ENCODE measurements around the gene RHBDL3. TPM values are rescaled to one million over a fixed set of nuclear protein-coding genes. Genes with fewer than 3 reads are reported as not detected.

The RHBDL3 gene
- total RNA-seq, 5 donors from 2014 or later (not counting 1 experiment from before 2014, with no cell fraction given) = 0.07 TPM; not detected in 4

DNA sequence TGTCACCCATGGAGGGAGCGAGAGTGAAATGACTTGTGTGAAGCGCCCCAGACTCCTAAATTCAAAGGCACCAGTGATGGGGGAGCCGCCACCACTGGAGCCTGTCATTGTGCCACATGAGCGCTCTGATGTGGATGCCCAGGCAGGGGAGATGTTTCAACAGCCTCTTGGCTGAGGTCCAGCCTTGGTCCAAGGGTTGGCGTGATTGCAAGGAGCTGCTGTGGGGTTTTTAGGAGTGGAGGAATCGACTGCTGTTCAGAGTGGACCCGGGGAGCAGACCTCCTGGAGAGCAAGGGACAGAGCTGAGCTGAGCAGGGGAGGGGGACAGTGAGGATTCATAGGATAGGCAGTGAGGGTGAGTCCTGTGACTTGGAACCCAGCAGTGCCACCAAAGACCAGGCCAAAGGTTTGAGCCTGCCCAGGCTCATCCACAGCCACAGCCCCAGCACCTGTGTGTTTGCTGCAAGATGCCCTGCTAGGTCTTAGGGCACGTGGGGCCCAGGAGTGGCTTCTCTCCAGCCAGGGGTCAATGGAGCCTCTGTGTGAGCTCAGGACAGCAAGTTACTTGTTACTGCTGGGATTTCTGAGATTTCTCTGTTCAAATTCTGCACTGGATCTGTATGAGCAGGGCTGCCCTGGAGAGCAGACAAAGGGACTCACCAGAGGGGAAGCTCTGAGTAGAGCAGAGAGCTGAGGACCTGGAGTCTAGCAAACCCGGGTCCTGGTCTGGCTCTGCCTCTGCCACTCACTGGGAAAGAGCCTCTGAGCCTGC is 20.3 kb downstream of the RHBDL3 start:
- Mint-ChIP-seq H3K36me3 (no peaks in the 10 kb centered on the region), H3K27me3 (peaks cover 12 to 14% of the 10 kb centered on the region in 2 donors), H3K27ac (no peak overlapping the region), H3K9me3 (no peaks in the 10 kb centered on the region), H3K4me1 (no peaks in the 10 kb centered on the region), H3K4me3 (no peak overlapping the region)
- ATAC-seq (replicated peaks in 1 of 4) (no peak), DNase-seq (no peak)
- ChIA-PET CTCF (no interaction called here), POLR2A (no interaction called here)
- no peaks in the 10 kb centered on the region for H3K4me1 ChIP-seq (ENCODE audit: control insufficient read depth in 1 of 2, extremely low read depth in 1 of 2, insufficient read depth in 2 of 2, low read length in 2 of 2)
- H3K9me3 ChIP-seq = no peaks in the 10 kb centered on the region
- WGBS (ENCODE audit: insufficient coverage) = 84% methylated on average over 8 of the region's 9 CpGs
- H3K27ac ChIP-seq (ENCODE audit: low read length) = no peak overlapping the region
- H3K36me3 ChIP-seq (ENCODE audit: control insufficient read depth in 2 of 2, extremely low read depth in 1 of 2, insufficient read depth in 1 of 2, low read length in 1 of 2) = no peaks in the 10 kb centered on the region
- H3K27me3 ChIP-seq (replicated peaks in 1 of 2; ENCODE audit: control insufficient read depth in 2 of 2, extremely low read depth in 1 of 2, insufficient read depth in 2 of 2, low read length in 1 of 2) = peaks cover 0 to 49% of the 10 kb centered on the region in 2 experiments
- H3K4me3 ChIP-seq (ENCODE audit: control insufficient read depth in 1 of 2, extremely low read depth in 1 of 2, low read length in 1 of 2) = no peak overlapping the region

DNA sequence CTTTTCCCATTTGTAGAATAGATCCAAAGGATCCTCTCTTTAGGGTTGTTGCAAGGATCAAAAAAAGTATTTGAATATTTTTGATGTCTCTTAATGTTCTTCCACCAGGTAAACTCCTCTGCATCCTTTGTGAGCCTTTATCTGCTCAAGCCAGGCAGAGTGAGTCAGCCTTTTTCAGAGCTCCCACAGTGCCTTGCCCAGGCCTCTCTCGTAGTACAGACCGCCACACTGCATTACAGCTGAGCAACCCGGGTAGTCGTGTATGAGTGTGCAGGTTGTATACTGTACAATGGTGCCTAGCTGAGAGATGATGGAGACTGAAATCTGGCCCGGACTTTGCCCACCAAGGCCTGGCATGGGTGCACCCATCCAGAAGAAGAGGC is 20.9 kb downstream of the RHBDL3 start:
- ChIA-PET CTCF (no interaction called here), POLR2A (no interaction called here)
- Histone ChIP-seq H3K36me3 (ENCODE audit: control insufficient read depth in 2 of 2, extremely low read depth in 1 of 2, insufficient read depth in 1 of 2, low read length in 1 of 2) (no peaks in the 10 kb centered on the region), H3K27me3 (replicated peaks in 1 of 2; ENCODE audit: control insufficient read depth in 2 of 2, extremely low read depth in 1 of 2, insufficient read depth in 2 of 2, low read length in 1 of 2) (peaks cover 0 to 43% of the 10 kb centered on the region in 2 experiments), H3K4me3 (ENCODE audit: control insufficient read depth in 1 of 2, extremely low read depth in 1 of 2, low read length in 1 of 2) (no peak overlapping the region), H3K4me1 (ENCODE audit: control insufficient read depth in 1 of 2, extremely low read depth in 1 of 2, insufficient read depth in 2 of 2, low read length in 2 of 2) (no peaks in the 10 kb centered on the region), H3K27ac (ENCODE audit: low read length) (no peak overlapping the region), H3K9me3 (no peaks in the 10 kb centered on the region)
- Mint-ChIP-seq H3K27ac (no peak overlapping the region), H3K4me1 (no peaks in the 10 kb centered on the region), H3K9me3 (no peaks in the 10 kb centered on the region), H3K36me3 (no peaks in the 10 kb centered on the region), H3K27me3 (peaks cover 12 to 14% of the 10 kb centered on the region in 2 donors), H3K4me3 (no peak overlapping the region)
- no peak for ATAC-seq (replicated peaks in 1 of 4)
- 47% methylated on average over 3 of the region's 5 CpGs for WGBS (ENCODE audit: insufficient coverage)
- DNase-seq = no peak

DNA sequence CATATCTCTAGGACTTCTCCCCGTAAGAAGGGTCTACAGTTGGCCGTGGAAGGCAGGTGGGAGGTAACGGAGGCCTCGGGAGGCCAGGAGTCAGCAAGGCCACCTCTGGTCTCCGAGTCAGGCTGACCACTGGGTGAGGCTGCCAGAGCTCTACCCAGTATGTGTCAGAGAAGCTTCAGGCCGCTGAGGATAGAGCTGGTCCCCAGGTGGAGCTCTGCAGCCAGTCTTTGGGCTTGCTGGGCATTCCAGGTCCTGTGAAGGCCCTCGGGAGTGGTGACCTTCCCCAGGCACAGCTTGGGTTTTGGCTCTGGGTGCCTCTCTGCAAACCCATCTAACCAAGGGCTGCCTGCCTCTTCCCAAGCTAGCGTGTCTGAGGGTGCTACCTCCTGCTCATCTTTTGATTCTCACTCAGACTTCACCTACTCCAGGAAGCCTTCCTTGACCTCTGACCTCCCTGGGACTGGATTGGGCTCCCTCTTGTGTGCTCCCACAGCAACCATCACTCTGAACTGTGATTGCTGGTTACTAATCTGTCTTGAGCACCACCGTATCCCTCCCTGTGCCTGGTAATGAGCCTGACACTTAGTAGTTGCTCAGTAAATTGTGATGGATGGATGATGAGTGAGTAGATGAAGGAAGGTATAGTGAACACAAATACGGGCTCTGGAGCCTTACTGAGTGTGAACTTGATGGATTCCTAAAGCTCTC is 22.3 kb downstream of the RHBDL3 start:
- H3K27me3 Mint-ChIP-seq = peaks cover 12 to 14% of the 10 kb centered on the region in 2 donors
- Histone ChIP-seq H3K36me3 (ENCODE audit: control insufficient read depth in 2 of 2, extremely low read depth in 1 of 2, insufficient read depth in 1 of 2, low read length in 1 of 2) (no peaks in the 10 kb centered on the region), H3K27ac (ENCODE audit: low read length) (no peak overlapping the region), H3K4me3 (ENCODE audit: control insufficient read depth in 1 of 2, extremely low read depth in 1 of 2, low read length in 1 of 2) (no peak overlapping the region), H3K27me3 (replicated peaks in 1 of 2; ENCODE audit: control insufficient read depth in 2 of 2, extremely low read depth in 1 of 2, insufficient read depth in 2 of 2, low read length in 1 of 2) (peaks cover 0 to 40% of the 10 kb centered on the region in 2 experiments), H3K4me1 (ENCODE audit: control insufficient read depth in 1 of 2, extremely low read depth in 1 of 2, insufficient read depth in 2 of 2, low read length in 2 of 2) (no peaks in the 10 kb centered on the region), H3K9me3 (no peaks in the 10 kb centered on the region)
- H3K9me3 Mint-ChIP-seq = no peaks in the 10 kb centered on the region
- 83% methylated on average over 8 of the region's 10 CpGs for WGBS (ENCODE audit: insufficient coverage)
- no peak overlapping the region for H3K4me3 Mint-ChIP-seq
- ChIA-PET CTCF (no interaction called here), POLR2A (no interaction called here)
- H3K36me3 Mint-ChIP-seq = no peaks in the 10 kb centered on the region
- H3K27ac Mint-ChIP-seq = no peak overlapping the region
- ATAC-seq (replicated peaks in 1 of 4) (no peak), DNase-seq (no peak)
- H3K4me1 Mint-ChIP-seq = no peaks in the 10 kb centered on the region

DNA sequence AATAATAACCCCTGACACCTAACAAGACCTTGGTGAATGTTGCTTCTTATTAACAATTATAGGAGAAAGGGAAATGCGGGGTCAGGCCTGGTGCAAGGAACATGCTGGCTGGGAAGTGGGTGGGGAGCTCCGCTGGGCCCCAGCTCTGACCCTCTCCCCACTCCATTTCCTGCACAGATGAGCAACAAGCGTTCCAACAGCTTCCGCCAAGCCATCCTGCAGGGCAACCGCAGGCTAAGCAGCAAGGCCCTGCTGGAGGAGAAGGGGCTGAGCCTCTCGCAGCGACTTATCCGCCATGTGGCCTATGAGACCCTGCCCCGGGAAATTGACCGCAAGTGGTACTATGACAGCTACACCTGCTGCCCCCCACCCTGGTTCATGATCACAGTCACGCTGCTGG is 23.0 kb downstream of the RHBDL3 start:
- 63% methylated on average over 8 of the region's 11 CpGs for WGBS (ENCODE audit: insufficient coverage)
- H3K36me3 ChIP-seq (ENCODE audit: control insufficient read depth in 2 of 2, extremely low read depth in 1 of 2, insufficient read depth in 1 of 2, low read length in 1 of 2) = no peaks in the 10 kb centered on the region
- H3K4me1 ChIP-seq (ENCODE audit: control insufficient read depth in 1 of 2, extremely low read depth in 1 of 2, insufficient read depth in 2 of 2, low read length in 2 of 2) = no peaks in the 10 kb centered on the region
- no peak for DNase-seq
- peaks cover 0 to 37% of the 10 kb centered on the region in 2 experiments for H3K27me3 ChIP-seq (replicated peaks in 1 of 2; ENCODE audit: control insufficient read depth in 2 of 2, extremely low read depth in 1 of 2, insufficient read depth in 2 of 2, low read length in 1 of 2)
- H3K36me3 Mint-ChIP-seq = no peaks in the 10 kb centered on the region
- H3K9me3 ChIP-seq = no peaks in the 10 kb centered on the region
- no peak overlapping the region for H3K4me3 Mint-ChIP-seq
- H3K9me3 Mint-ChIP-seq = no peaks in the 10 kb centered on the region
- POLR2A ChIA-PET = no interaction called here
- no peak overlapping the region for H3K4me3 ChIP-seq (ENCODE audit: control insufficient read depth in 1 of 2, extremely low read depth in 1 of 2, low read length in 1 of 2)
- no peaks in the 10 kb centered on the region for H3K4me1 Mint-ChIP-seq
- H3K27ac ChIP-seq (ENCODE audit: low read length) = no peak overlapping the region
- ATAC-seq (replicated peaks in 1 of 4) = no peak
- H3K27ac Mint-ChIP-seq = no peak overlapping the region
- peaks cover 10 to 12% of the 10 kb centered on the region in 2 donors for H3K27me3 Mint-ChIP-seq
- CTCF ChIA-PET = no interaction called here

DNA sequence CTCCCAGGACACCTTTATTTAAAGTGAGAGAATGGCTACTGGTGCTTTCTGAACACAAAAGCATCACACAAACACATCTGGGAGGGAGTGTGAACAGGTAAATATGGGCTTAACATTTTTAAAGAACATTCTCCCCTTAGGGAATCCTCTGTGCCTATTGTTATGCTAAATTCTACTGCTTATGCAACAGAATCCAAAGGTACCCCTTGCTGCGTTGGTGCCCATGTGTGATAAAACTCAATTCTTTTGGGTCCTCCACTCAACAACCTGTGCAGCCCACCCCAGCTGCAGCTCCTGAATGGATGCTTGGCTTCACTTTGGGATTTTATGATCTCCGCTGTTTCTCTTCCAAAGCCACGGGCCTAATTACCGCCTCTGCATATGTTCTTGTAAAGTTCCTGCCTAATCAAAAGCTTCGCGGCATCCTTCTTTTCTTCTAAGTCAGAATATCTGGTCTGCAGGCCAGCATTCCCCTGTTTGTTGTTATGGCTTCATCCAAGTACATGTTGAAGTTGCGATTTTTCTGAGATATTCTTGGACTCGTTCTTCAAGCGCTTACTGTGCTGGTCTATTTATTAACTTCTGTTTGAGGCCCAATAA is 23.9 kb downstream of the RHBDL3 start:
- WGBS (ENCODE audit: insufficient coverage) = 91% methylated on average over 6 of the region's 9 CpGs
- POLR2A ChIA-PET = no interaction called here
- CTCF ChIA-PET = no interaction called here
- ATAC-seq (replicated peaks in 1 of 4) = no peak
- Histone ChIP-seq H3K9me3 (no peaks in the 10 kb centered on the region), H3K36me3 (ENCODE audit: control insufficient read depth in 2 of 2, extremely low read depth in 1 of 2, insufficient read depth in 1 of 2, low read length in 1 of 2) (no peaks in the 10 kb centered on the region), H3K27ac (ENCODE audit: low read length) (no peak overlapping the region), H3K4me3 (ENCODE audit: control insufficient read depth in 1 of 2, extremely low read depth in 1 of 2, low read length in 1 of 2) (no peak overlapping the region), H3K4me1 (ENCODE audit: control insufficient read depth in 1 of 2, extremely low read depth in 1 of 2, insufficient read depth in 2 of 2, low read length in 2 of 2) (no peaks in the 10 kb centered on the region), H3K27me3 (replicated peaks in 1 of 2; ENCODE audit: control insufficient read depth in 2 of 2, extremely low read depth in 1 of 2, insufficient read depth in 2 of 2, low read length in 1 of 2) (peaks cover 0 to 27% of the 10 kb centered on the region in 2 experiments)
- H3K27ac Mint-ChIP-seq = no peak overlapping the region
- no peak for DNase-seq
- peaks cover 5 to 8% of the 10 kb centered on the region in 2 donors for H3K27me3 Mint-ChIP-seq
- H3K36me3 Mint-ChIP-seq = no peaks in the 10 kb centered on the region
- no peak overlapping the region for H3K4me3 Mint-ChIP-seq
- no peaks in the 10 kb centered on the region for H3K9me3 Mint-ChIP-seq
- no peaks in the 10 kb centered on the region for H3K4me1 Mint-ChIP-seq

DNA sequence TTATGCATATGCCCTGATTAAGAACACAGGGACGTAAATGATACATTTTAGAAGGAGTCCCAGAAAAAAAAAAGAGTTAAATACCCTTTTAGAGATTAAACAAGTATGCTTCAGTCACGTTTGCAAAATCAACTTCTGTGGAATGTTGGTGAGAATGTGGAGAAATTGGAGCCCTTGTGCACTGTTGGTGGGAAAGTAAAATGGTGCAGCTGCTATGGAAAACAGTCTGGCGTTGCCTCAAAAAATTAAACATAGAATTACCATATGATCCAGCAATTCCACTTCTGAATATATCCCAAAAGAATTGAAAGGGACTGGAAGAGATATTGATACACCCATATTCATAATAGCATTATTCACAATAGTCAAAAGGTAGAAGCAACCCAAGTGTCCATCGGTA is 26.5 kb downstream of the RHBDL3 start:
- H3K27ac Mint-ChIP-seq = no peak overlapping the region
- ATAC-seq (replicated peaks in 1 of 4) (no peak), DNase-seq (no peak)
- Histone ChIP-seq H3K27ac (ENCODE audit: low read length) (no peak overlapping the region), H3K4me3 (ENCODE audit: control insufficient read depth in 1 of 2, extremely low read depth in 1 of 2, low read length in 1 of 2) (no peak overlapping the region), H3K36me3 (ENCODE audit: control insufficient read depth in 2 of 2, extremely low read depth in 1 of 2, insufficient read depth in 1 of 2, low read length in 1 of 2) (no peaks in the 10 kb centered on the region), H3K4me1 (ENCODE audit: control insufficient read depth in 1 of 2, extremely low read depth in 1 of 2, insufficient read depth in 2 of 2, low read length in 2 of 2) (no peaks in the 10 kb centered on the region), H3K27me3 (replicated peaks in 1 of 2; ENCODE audit: control insufficient read depth in 2 of 2, extremely low read depth in 1 of 2, insufficient read depth in 2 of 2, low read length in 1 of 2) (peaks cover 0 to 17% of the 10 kb centered on the region in 2 experiments), H3K9me3 (no peaks in the 10 kb centered on the region)
- H3K36me3 Mint-ChIP-seq = no peaks in the 10 kb centered on the region
- no peak overlapping the region for H3K4me3 Mint-ChIP-seq
- peaks cover 0 to 8% of the 10 kb centered on the region in 2 donors for H3K27me3 Mint-ChIP-seq
- no peaks in the 10 kb centered on the region for H3K4me1 Mint-ChIP-seq
- POLR2A ChIA-PET = no interaction called here
- WGBS (ENCODE audit: insufficient coverage) = 100% methylated on average over 1 of the region's 4 CpGs
- CTCF ChIA-PET = no interaction called here
- no peaks in the 10 kb centered on the region for H3K9me3 Mint-ChIP-seq
